GM12878 (cell line): ENCODE measurements around the gene SLC25A51.

Source experiments
- EZH2 ChIP-seq: IDR thresholded peaks from 2 replicates; pipeline ENCODE4 v1.6.1; 2012; ENCODE audit warnings: low read depth, mild to moderate bottlenecking, control low read depth, inconsistent platforms, low read length, borderline replicate concordance; ENCODE audit not compliant: control insufficient read depth
- ZNF274 ChIP-seq: IDR thresholded peaks from one replicate; pipeline ENCODE4 v1.8.0; 2011; ENCODE audit not compliant: insufficient read length, insufficient read depth

GRCh38 chr9:37906312-37907239, 2.6 kb upstream of the SLC25A51 start:
- TF ChIP-seq EZH2 (no peak), ZNF274 (no peak)
